T-helper 2 cell treated with Interferon-gamma antibody and Interleukin-4, amounts not matched to agents 100 ng/mL and 5 ng/mL, for 36 hours (primary cell): ENCODE measurements around the gene TMEM272. TPM values are rescaled to one million over a fixed set of nuclear protein-coding genes. Genes with fewer than 3 reads are reported as not detected.

Experiments used
- intact Hi-C: fragments of 100-400 bp; cut with micrococcal nuclease; formaldehyde crosslinking; loops from one replicate; pipeline ENCODE4 v1.15.1; 2023
- total RNA-seq: library from RNA; stranded (reverse); gene quantifications from 2 replicates; pipeline ENCODE4 v1.2.3, GENCODE V29; 2022

TMEM272 gene
- not detected in 2 replicates for total RNA-seq

GRCh38 chr13:51844862-51845573, at the start of gene TMEM272:
Gene TMEM272 (minus strand): TSS chr13:51845177. CDS start chr13:51838530, 6,647 bp downstream.
- intact Hi-C loops: loop anchor here (1.0 kb wide), 2 partner anchors 30 to 282 kb away; no protein-coding TSS in a partner anchor

DNA sequence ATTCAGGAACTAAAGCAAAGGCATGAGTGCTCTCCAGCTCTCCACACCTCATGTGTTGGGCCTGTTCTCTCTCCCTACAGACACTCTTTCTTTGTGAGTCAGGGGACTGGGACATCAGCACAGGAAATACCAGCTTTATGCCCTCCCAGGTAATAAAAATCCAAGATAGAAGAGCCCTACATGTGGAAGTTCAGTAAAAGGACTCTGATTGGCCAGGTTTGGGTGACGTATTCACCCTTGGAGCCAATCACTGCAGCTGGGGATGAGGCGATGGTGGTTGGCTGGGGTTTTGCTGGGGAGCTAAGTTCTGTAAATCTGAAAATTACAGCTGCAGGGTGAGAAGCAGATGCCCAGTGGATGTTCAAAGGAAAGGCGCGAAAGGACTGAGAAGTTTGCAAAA, 49.3 kb upstream of the TMEM272 start:
- intact Hi-C loops: no loop called here

DNA sequence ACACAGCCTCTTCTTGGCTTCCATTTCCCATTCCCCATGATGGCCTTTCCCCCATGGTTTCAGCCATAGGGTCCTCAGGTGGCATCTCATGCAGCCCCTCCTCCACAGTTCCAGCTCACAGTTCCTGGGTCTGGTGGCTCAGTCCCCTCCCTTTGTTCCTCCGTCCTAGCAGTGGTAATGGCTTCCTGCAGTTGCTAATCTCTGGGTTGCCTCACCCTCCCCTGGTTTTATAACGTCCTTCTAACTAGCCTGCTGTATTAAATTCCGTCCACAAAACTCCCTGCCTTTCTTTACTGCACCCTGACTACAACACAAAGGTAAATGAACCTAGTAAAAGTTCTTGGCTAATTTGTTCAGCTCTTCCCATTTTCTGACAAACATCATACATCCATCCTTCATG, 47.7 kb upstream of the TMEM272 start:
- intact Hi-C loops: no loop called here

GRCh38 chr13:51887468-51887867, 42.5 kb upstream of the TMEM272 start:
- intact Hi-C loops: no loop called here

DNA sequence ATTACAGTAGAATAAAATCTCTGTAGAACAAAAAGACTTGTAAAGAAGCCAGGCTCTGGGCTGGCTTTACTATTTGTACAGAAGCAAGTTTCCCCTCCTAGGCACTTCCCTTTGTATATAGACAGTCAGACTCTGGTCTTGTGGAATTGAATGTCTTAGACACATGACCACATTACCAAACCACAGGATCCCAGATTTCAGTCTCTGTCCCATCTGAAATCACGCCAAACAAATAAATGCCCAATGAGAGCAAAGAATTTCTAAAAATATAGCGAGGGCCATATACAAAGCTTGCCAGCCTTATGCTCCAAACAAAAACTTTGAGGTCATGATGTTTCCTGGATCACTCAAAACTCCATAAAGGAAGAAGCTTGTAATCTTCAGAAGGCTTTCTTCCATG, 40.7 kb upstream of the TMEM272 start:
- intact Hi-C loops: no loop called here

- intact Hi-C loops: no loop called here
These were observed 38.2 kb upstream of the TMEM272 start for GRCh38 chr13:51883226-51883600.

DNA sequence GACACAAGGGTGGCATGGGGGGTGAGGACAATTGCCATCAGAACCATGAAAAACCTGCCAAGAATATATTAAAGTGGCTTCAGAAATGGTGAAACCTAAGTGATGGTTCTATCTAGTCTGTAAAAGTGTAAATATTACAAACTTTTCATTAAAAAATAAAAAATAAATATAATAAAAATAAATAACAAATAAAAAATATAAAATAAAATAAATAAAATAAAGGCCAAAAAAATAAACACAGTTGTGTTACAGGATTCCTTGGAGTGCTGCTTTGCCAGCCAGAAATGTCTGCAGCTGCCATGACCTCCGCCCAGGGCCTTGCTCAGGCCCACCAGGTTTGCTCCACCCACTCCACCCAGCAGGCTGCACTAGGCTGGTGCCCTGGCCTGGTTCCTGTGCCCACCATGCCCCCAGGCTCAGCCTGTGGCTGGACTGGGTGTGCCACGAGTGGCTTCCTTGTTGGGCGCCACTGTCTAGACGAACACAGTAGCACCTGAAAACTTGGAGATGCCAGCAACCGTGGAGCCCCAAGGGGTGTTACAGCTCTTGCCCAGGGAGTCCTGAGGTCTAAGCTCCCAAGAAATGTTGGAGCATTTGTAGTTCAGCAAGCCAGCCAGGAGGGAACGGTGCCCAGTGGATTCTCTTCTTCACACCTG, 37.7 kb upstream of the TMEM272 start:
- intact Hi-C loops: no loop called here

DNA sequence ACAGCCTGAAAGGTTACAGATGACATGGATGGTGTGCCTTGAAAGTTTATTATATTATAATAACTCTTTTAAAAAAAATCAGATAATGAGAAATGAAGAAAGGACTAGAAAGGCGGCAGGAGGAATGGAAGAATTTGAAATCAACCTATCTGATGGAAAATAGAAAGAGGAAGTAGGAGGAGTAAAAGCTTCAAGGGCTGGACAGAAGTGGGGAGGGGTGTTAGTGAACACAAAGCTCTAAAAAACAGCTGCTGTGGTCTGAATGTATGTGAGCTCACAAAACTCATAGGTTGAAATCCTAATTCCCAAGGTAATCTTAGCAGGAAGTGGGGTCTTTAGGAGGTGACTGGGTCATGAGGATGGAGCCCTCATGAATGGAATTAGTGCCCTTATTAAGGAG, 36.3 kb upstream of the TMEM272 start:
- intact Hi-C loops: no loop called here

GRCh38 chr13:51879133-51879532, 34.2 kb upstream of the TMEM272 start:
- intact Hi-C loops: no loop called here

- intact Hi-C loops: no loop called here
These were observed 29.7 kb upstream of the TMEM272 start for GRCh38 chr13:51874651-51875050.

GRCh38 chr13:51873837-51874236, 28.9 kb upstream of the TMEM272 start:
- intact Hi-C loops: no loop called here

DNA sequence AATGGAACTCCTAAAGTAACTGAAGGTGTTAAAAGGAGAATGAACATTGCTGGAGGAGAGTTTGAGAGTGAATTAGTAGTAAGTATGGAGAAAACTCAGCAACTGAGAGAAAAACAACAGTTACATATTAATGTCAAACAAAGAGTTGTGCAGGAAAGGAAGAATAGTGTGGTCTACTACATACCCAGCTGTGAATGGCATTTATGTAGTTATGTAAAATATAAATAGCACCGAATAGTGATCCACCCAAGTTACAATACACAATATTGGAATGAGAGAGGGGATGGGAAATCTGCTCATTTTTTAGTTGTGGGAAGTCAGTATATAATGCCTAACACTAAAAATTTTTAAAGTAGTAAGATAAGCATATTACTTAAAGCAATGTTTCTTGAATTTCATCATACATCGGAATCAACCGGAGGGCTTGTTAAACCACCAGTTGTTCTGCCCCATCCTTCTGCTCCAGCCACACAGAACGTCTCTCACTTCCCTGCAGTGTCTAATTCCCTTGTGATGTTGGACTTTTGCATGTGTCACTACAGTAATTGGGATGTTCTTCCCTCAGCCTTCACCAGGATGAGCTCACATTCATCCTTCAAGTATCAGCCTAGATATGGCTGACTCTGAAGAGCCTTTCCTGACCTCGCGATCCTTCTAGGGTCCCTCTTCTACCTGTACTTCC, 28.3 kb upstream of the TMEM272 start:
- intact Hi-C loops: no loop called here

GRCh38 chr13:51870616-51871015, 25.6 kb upstream of the TMEM272 start:
- intact Hi-C loops: no loop called here

DNA sequence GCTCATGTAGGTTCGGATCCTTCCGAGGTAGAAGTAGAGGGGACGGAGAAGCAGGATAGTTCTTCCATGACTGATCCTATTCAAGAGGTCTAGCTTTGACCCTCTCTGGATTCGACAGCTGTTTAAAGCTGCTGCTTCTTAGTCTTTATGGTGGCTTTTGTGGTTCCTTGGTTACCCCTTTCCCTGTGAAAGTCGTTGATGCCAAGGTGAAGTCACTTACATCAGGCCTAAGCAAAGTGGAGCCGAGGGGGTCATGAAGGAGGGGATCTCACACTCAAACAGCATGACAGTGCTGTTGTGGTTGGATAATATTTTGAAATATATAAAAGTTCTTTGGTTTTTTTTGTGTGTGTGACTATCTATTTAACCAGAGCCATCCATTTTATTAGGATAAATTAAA, 24.9 kb upstream of the TMEM272 start:
- intact Hi-C loops: no loop called here

- intact Hi-C loops: no loop called here
These were observed 22.1 kb upstream of the TMEM272 start for GRCh38 chr13:51867062-51867461.

GRCh38 chr13:51865838-51866237, 20.9 kb upstream of the TMEM272 start:
- intact Hi-C loops: no loop called here

GRCh38 chr13:51862957-51863356, 18.0 kb upstream of the TMEM272 start:
- intact Hi-C loops: no loop called here

DNA sequence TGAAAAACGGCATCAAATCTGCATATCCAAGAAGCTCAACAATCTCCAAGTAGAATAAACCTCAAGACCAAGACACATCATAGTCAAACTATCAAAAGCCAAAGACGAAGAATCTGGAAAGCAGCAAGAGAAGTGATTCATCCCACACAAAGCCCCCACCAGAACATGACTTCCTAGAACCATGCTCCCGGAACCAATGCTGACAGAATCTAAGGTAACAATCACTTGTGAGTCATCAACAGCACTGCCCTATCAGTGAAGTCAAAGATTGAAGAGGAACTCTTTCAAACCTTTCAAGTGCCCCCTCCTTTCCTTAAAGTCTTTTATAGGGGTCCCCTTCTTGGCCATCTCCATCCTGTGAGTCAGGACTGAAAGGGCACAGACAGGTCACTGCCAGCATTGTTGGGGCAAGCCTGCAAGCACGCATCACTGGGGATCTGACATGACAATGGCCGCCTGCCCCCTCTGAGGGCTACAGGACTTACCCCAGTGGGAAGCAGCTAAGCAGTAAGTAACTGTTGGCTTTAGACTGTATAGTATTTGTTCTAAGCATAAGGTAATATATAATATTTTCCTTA, 16.8 kb upstream of the TMEM272 start, which contains the start of gene CCDC70:
Gene CCDC70, plus strand, starts transcription at position 247 of the 578 bp plus-strand sequence. CDS start 3,443 bp downstream, outside the sequence.
- intact Hi-C loops: no loop called here

GRCh38 chr13:51858433-51859247, 13.7 kb upstream of the TMEM272 start:
- intact Hi-C loops: no loop called here

DNA sequence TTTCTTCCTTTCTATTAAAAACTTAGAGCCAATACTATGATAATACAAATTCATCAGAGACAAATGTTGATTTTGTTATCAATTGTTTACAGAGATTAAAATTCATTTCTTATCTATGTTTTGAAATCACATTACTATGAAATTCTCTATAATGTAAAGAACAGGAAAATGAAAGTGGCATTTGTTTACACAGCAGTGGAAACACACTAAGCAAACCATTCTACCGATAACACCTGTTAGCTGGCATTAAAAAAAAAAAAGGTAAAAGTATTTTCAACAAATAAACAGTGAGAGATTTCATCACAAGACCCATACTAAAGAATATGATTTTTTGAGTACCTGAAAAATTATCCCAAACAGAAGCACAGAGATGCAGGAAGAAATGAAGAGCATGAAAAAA, 12.0 kb upstream of the TMEM272 start:
- intact Hi-C loops: no loop called here
